Upper lobe of left lung (tissue), 6 donors: ENCODE measurements around the gene DNAH10. TPM values are rescaled to one million over a fixed set of nuclear protein-coding genes. Genes with fewer than 3 reads are reported as not detected.

Experiments used
- ATAC-seq, 2 donors: fragments of 200-7000 bp; cut with Tn5 transposase; one replicate each; pipeline ENCODE4 v1.9.1; 2022; ENCODE audit warnings: mild to moderate bottlenecking in 2 of 2, moderate library complexity in 2 of 2; ENCODE audit not compliant: low FRiP score in 2 of 2
- DNase-seq, 2 donors: peaks; one replicate each; pipeline ENCODE4 v3.0.0-alpha.2; 2019 to 2020
- H3K27ac ChIP-seq, 4 donors: fragments of 200-600 bp; sonication (generic); one replicate each; pipeline ENCODE4 v1.5.1; 2016 to 2019
- H3K27me3 ChIP-seq, 4 donors: fragments of 200-600 bp; sonication (generic); one replicate each; pipeline ENCODE4 v1.5.1; 2017 to 2019
- H3K36me3 ChIP-seq, 4 donors: fragments of 200-600 bp; sonication (generic); one replicate each; pipeline ENCODE4 v1.5.1; 2016 to 2019
- H3K4me1 ChIP-seq, 4 donors: fragments of 200-600 bp; sonication (generic); one replicate each; pipeline ENCODE4 v1.5.1; 2018 to 2019
- H3K4me3 ChIP-seq, 4 donors: fragments of 200-600 bp; sonication (generic); one replicate each; pipeline ENCODE4 v1.5.1; 2017 to 2019; ENCODE audit warnings: mild to moderate bottlenecking in 2 of 4, moderate library complexity in 1 of 4
- H3K9me3 ChIP-seq, 4 donors: fragments of 200-600 bp; sonication (generic); one replicate each; pipeline ENCODE4 v1.5.1; 2018 to 2019
- EP300 ChIP-seq, 4 donors: sonication (generic); formaldehyde crosslinking; IDR thresholded peaks; one replicate each; pipeline ENCODE4 v1.5.1; 2017; ENCODE audit warnings: antibody characterized with exemption in 4 of 4, control low read depth in 2 of 4
- POLR2A ChIP-seq, 4 donors: fragments of 450-650 bp; IDR thresholded peaks; one replicate each; pipeline ENCODE4 v1.5.1; 2016 to 2017; ENCODE audit warnings: antibody characterized with exemption in 4 of 4, mild to moderate bottlenecking in 2 of 4
- POLR2AphosphoS5 ChIP-seq, 2 donors: sonication (generic); formaldehyde crosslinking; IDR thresholded peaks; one replicate each; pipeline ENCODE4 v1.5.1; 2017; ENCODE audit warnings: antibody characterized with exemption in 2 of 2
- WGBS, 2 donors: methylation state at CpG; one replicate each; pipeline ENCODE4 v1.1.5; 2017 to 2018; 5-methylcytosine and 5-hydroxymethylcytosine counted together
- total RNA-seq, 6 donors: library from RNA; depleted of rRNA in 4 of 6; stranded (reverse); fragments of >200 nt in 4 of 6; gene quantifications; one replicate each; pipeline versions ENCODE4 v1.1.0 to v1.2.1, GENCODE V29; 2016 to 2021
- TF ChIP-seq, protein P1 (sequence below), 6 experiments: fragments of 450-650 bp in 4 of 6; fragments of 200-600 bp in 2 of 6; sonication (generic) in 2 of 6; IDR thresholded peaks; one replicate each; pipeline ENCODE4 v1.5.1; 2016 to 2019; ENCODE audit warnings: antibody characterized with exemption in 6 of 6
- donor health status: DM: no; HTN: no; CAD: no; lungs with moderate emphysema.
- donor health status: DM: no; HTN: yes; CAD: no; lungs with severe emphysema.

DNAH10 gene
- total RNA-seq, 6 donors from 2014 or later, result 0.31 to 46.0 (median 8.3) TPM

DNA sequence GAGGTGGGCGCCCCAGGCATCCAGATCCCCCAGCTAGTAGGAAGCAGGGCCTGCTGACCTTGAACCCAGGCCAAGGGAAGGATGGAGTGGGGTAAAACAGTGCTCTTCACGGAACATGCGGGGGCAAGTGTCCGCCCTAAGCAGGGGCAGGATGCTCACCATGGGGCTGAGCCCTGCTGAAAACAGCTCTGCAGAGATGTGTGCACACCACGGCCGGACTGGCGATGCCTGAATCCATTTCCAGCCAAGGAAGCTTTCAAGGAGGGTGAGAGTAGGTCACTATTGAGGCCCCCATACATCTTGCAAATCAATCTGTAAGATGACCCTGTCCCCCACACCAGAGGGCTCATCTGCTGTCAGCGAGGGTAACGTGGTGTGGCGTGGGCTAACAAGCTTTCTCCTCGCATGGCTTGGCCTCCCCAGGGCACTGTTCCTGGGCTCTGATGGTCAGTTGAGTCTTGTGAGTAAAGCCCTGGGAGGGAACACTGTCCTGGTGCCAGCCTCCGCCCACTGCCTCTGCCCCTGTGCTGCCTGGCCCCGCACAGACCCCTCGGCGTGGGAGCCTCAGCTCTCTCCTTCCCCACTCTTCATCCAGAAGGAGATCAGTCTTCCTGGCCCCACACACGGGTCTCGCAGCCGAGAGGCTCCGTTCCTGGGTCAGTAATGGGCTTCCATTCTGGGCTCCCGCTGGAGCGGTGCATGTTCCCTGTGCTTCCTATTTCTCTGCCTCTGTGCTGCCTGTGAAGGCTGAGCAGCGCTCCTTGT, 141.4 kb downstream of the DNAH10 start:
- Histone ChIP-seq H3K4me3 (no peak overlapping the region), H3K27me3 (no peaks in the 10 kb centered on the region), H3K9me3 (no peaks in the 10 kb centered on the region), H3K36me3 (no peaks in the 10 kb centered on the region), H3K4me1 (peaks cover 0 to 6% (median 2%) of the 10 kb centered on the region in 4 donors), H3K27ac (no peak overlapping the region)
- 84 to 89% methylated on average over 21 to 22 of the region's 22 CpGs for WGBS, 2 donors
- ATAC-seq (no peak), DNase-seq (no peak)
- no peak for TF ChIP-seq POLR2A (IDR thresholded peaks at IDR 0.05)
- TF ChIP-seq EP300 (IDR thresholded peaks at IDR 0.05), result no peak
- TF ChIP-seq, protein P1, sequence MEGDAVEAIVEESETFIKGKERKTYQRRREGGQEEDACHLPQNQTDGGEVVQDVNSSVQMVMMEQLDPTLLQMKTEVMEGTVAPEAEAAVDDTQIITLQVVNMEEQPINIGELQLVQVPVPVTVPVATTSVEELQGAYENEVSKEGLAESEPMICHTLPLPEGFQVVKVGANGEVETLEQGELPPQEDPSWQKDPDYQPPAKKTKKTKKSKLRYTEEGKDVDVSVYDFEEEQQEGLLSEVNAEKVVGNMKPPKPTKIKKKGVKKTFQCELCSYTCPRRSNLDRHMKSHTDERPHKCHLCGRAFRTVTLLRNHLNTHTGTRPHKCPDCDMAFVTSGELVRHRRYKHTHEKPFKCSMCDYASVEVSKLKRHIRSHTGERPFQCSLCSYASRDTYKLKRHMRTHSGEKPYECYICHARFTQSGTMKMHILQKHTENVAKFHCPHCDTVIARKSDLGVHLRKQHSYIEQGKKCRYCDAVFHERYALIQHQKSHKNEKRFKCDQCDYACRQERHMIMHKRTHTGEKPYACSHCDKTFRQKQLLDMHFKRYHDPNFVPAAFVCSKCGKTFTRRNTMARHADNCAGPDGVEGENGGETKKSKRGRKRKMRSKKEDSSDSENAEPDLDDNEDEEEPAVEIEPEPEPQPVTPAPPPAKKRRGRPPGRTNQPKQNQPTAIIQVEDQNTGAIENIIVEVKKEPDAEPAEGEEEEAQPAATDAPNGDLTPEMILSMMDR (IDR thresholded peaks at IDR 0.05), result no peak
- no peak for TF ChIP-seq POLR2AphosphoS5 (IDR thresholded peaks at IDR 0.05)

DNA sequence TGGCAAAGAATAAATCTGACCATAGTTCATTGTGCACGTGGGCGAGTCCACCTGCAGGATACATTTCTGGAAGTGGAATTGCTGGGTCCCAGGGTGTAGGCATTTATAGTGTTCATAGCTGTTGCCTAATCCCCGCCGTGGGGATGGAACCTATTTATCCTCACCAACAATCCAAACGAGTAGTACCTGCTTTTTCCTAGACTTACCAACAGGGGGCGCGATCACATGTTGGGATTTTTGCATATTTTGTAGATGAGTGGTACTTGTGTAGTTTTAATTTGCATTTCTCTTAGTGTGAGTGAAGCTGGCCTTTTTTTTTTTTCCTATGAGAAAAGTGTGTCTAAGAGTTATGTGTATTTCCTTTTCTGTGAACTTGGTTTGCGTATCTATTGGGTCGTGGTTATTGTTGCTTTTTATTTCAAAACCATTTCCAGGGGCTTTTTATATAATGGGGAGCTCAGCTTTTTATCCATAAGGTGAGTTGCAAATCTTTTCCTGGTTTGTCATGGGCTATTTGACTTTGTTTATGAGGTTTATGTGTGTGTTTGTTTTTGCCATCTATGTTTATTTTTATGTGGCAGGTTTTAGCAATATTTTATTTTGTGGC, 143.3 kb downstream of the DNAH10 start:
- 12 to 13% methylated on average over 7 to 9 of the region's 9 CpGs for WGBS, 2 donors
- Histone ChIP-seq H3K4me3 (no peak overlapping the region), H3K27me3 (no peaks in the 10 kb centered on the region), H3K27ac (no peak overlapping the region), H3K36me3 (no peaks in the 10 kb centered on the region), H3K4me1 (peaks cover 0 to 10% (median 2%) of the 10 kb centered on the region in 4 donors), H3K9me3 (no peaks in the 10 kb centered on the region)
- ATAC-seq, result peak; percentile 52 to 75
- DNase-seq, result peak in 1 of 2 donors; percentile 73
- no peak for TF ChIP-seq EP300 (IDR thresholded peaks at IDR 0.05)
- TF ChIP-seq, protein P1 (IDR thresholded peaks at IDR 0.05), result peak; percentile 62 to 77 (median 72)

DNA sequence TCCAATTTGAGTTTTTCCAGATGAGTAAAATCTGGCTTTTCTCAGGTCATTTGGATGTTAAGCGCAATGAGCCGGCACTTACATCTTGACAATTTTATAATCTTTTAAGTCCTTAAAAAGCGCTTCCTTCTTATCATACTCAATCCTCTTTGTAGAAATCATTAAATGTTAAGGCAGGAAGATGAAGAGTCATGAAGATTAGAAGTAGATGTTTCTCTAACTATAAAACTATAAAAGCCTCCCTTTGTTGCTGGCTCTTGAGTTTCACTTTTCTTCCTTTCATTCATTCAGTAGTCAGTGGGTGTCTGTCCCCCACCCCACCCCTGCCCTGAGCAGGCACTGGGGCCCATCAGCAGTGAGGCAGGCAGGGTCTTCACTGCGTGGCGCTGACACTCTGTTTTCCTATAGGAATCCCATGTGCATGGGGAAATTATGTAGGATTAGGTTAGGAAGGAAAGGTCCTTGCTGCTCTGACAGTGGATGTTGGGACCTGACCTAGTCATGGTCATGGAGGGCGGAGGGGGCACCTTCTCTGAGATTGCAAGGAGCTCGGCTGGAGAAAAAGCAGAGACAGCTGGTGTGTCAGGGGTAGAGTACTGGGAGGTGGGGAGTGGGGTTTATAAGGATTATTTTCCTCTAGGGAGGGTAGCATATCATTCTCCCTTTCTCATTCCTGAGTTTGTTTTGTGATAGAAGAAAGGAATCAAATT, 144.8 kb downstream of the DNAH10 start:
- no peak for ATAC-seq
- no peak for DNase-seq
- Histone ChIP-seq H3K9me3 (no peaks in the 10 kb centered on the region), H3K4me3 (no peak overlapping the region), H3K27ac (no peak overlapping the region), H3K36me3 (no peaks in the 10 kb centered on the region), H3K27me3 (no peaks in the 10 kb centered on the region), H3K4me1 (peaks cover 0 to 10% (median 2%) of the 10 kb centered on the region in 4 donors)
- WGBS, 2 donors, result 95 to 96% methylated on average over 7 of the region's 7 CpGs
- no peak for TF ChIP-seq POLR2AphosphoS5 (IDR thresholded peaks at IDR 0.05)
- TF ChIP-seq, protein P1 (IDR thresholded peaks at IDR 0.05), result no peak
- no peak for TF ChIP-seq EP300 (IDR thresholded peaks at IDR 0.05)
- no peak for TF ChIP-seq POLR2A (IDR thresholded peaks at IDR 0.05)

DNA sequence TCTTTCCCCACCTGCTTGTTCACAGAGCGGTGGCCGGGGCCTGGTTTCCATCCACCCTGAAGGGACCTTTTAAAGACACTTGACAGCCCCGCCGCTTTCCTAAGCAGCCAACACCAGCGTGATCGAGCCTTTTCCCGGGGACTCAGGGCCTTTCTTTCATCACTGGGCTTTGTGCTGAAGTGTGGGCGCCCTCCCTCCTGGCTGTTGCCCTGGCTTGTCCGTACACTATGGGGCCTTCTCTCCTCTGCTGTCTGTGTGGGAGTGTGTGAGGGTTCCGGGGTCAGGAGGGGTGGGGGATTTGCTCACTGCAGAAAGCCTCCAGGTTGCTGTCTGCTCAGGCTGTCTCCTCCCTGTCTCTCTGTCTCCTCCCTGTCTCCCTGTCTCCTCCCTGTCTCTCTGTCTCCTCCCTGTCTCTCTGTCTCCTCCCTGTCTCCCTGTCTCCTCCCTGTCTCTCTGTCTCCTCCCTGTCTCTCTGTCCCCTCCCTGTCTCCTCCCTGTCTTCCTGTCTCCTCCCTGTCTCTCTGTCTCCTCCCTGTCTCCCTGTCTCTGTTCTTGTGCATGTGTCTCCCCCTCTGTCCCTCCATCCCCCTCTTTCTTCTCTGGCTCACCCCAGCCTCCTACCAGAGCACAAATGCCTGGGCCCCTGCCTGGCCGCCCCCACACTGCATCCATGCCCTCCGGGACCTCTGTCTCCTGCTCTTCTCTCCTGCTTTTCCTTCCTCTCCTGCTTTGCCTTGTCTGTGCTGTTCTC, 145.8 kb downstream of the DNAH10 start:
- Histone ChIP-seq H3K4me1 (peaks cover 0 to 10% (median 2%) of the 10 kb centered on the region in 4 donors), H3K27ac (peak overlapping the region in 1 of 4 donors; percentile 14), H3K36me3 (no peaks in the 10 kb centered on the region), H3K27me3 (no peaks in the 10 kb centered on the region), H3K4me3 (no peak overlapping the region), H3K9me3 (no peaks in the 10 kb centered on the region)
- ATAC-seq (peak; percentile 25 to 32), DNase-seq (no peak)
- 74 to 80% methylated on average over 11 to 12 of the region's 12 CpGs for WGBS, 2 donors
- TF ChIP-seq EP300 (IDR thresholded peaks at IDR 0.05) (no peak), POLR2AphosphoS5 (IDR thresholded peaks at IDR 0.05) (no peak), POLR2A (IDR thresholded peaks at IDR 0.05) (no peak)
- TF ChIP-seq, protein P1 (IDR thresholded peaks at IDR 0.05), result no peak
